GM12864 (cell line): Measurements from ENCODE around the gene SEC61A1.

Experiments
- DNase-seq: peaks from one replicate; pipeline ENCODE4 v3.0.0-alpha.2; 2011; ENCODE audit warnings: low read depth
- H3K4me3 ChIP-seq: 2 replicates; pipeline ENCODE4 v1.5.1; 2011; ENCODE audit warnings: mild to moderate bottlenecking, low read depth, low read length, control low read depth
- TF ChIP-seq, protein P1 (sequence below): IDR thresholded peaks from 2 replicates; pipeline ENCODE4 v1.5.1; 2011; ENCODE audit warnings: low read depth, mild to moderate bottlenecking, moderate library complexity, low read length, control low read depth, inconsistent platforms; ENCODE audit errors: missing control alignments

SEC61A1 gene

DNA sequence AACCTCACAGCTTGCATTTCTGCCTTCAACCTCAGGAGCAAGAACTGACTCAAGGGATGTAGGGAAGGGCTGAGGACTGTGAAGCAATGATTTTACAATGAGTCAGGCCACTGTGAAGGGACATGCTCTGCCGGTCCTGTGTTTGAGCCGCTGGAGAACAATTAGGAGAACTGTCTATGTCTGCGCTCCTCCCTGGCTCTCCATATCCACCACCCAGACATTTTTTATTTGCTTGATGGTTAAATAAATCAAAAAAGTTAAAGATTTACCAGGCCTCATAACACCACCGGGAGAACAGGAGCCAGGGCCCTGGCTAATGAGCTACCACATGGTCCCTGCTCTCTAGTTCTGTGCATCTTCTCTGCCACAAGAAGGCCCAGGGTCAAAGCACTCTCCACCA is 29.6 kb downstream of the SEC61A1 start:
- no peak for DNase-seq
- no peak overlapping the region for H3K4me3 ChIP-seq
- TF ChIP-seq, protein P1, sequence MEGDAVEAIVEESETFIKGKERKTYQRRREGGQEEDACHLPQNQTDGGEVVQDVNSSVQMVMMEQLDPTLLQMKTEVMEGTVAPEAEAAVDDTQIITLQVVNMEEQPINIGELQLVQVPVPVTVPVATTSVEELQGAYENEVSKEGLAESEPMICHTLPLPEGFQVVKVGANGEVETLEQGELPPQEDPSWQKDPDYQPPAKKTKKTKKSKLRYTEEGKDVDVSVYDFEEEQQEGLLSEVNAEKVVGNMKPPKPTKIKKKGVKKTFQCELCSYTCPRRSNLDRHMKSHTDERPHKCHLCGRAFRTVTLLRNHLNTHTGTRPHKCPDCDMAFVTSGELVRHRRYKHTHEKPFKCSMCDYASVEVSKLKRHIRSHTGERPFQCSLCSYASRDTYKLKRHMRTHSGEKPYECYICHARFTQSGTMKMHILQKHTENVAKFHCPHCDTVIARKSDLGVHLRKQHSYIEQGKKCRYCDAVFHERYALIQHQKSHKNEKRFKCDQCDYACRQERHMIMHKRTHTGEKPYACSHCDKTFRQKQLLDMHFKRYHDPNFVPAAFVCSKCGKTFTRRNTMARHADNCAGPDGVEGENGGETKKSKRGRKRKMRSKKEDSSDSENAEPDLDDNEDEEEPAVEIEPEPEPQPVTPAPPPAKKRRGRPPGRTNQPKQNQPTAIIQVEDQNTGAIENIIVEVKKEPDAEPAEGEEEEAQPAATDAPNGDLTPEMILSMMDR, result no peak

DNA sequence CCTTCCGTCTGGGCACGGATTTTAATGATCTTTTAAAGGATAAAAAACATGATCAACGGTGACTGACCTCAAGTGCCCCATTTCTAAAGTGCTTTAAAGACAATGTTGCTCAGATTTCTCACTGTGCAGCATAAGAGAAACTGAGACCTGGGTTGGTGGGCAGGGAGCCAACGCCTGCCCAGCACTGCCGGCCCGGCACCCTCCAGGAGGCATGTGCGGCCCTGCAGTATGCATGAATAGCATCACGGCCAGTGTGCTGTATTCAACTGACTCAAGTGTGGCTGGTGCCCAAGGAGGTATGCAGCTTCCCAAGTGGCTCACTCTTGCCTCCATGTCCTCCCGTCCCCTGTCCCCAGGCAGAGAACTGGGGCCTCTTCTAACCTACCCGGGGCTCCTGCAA is 30.3 kb downstream of the SEC61A1 start:
- TF ChIP-seq, protein P1, result no peak
- no peak overlapping the region for H3K4me3 ChIP-seq
- no peak for DNase-seq

DNA sequence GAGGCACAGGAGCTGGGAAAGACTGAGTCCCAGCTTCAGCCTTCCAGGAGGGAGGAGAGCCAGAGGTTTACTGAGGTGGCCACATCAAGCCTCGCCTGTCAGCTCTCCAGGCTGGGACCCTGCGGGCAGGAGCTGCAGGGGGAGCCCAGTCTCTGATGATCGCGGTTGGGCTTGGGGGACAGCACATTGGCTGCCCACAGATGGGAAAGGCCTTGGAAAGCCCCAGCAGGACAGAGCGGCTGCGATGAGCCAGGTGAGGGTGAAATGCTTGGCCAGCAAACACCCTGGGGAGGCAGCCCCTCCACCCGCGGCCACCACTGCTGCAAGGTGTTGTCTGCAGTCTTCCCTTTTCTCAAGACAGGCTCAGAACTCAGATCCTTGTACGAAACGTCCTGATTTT is 31.2 kb downstream of the SEC61A1 start:
- TF ChIP-seq, protein P1, result no peak
- no peak for DNase-seq
- no peak overlapping the region for H3K4me3 ChIP-seq

DNA sequence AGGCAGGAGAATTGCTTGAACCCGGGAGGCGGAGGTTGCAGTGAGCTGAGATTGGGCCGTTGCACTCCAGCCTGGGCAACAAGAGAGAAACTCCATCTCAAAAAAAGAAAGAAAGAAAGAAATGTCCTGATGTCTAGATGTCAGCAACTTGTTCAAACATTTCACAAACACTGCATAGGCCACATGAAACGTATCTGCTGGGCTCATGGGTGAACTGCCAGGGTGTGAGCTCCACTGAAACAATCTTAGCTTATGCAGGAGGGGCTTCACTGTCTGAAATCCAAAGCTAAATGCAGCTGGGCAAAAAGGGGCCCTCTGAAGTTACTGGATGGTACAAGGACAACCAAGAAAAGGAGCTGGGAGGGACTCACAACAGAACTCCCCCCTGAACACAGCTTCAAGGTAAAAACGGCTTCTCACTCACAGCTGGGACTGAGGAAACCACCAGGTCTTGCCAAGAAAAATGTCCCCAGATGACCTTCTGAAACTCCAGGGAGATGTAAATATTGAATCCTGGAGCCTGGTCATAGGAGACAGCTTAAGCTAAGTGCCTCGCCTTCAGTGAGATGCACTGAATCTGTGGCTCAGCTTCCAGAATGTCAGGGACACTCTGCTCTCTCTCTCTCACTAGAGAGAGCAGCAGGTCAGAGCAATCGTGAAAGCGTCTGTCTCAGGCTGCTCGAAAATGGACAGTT is 31.9 kb downstream of the SEC61A1 start:
- TF ChIP-seq, protein P1, result no peak
- H3K4me3 ChIP-seq, result no peak overlapping the region
- DNase-seq, result no peak

DNA sequence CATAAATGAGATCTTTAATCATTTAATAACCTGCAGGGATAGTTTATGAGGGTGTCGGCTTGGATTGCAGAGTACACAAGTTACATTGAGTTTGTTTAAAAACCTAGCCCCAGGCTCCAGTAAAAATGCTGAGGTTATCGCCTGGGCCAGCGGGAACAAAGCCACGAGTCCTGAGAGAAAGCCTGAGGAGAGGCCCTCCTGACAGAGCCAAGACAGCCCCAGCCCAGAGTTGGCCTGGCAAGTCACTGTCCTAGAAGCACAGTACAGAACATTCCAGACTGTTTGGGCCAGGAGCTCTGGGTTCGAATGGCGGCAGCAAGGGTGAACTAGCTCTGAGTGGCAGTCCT is 32.4 kb downstream of the SEC61A1 start:
- no peak for DNase-seq
- TF ChIP-seq, protein P1, result no peak
- H3K4me3 ChIP-seq, result no peak overlapping the region

DNA sequence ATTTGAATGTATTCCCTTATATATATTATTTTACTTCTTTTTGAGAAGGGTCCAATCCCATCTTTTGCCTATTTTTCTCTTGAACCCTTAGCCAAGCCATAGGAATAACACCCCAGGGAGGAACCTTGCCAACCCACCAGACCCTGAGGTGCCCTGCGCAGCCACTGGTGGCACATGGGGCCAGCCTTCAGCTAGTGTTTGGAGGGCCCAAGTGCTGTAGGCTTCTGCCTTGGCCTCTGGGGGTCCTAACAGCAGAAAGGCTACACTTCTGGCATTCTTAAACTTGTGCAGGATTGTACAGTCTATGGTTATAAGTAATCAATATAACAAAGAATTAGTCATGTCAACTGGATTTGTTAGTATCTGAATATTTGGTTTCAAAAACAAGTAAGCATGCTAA is 36.9 kb downstream of the SEC61A1 start:
- no peak for DNase-seq
- H3K4me3 ChIP-seq, result no peak overlapping the region
- TF ChIP-seq, protein P1, result no peak

DNA sequence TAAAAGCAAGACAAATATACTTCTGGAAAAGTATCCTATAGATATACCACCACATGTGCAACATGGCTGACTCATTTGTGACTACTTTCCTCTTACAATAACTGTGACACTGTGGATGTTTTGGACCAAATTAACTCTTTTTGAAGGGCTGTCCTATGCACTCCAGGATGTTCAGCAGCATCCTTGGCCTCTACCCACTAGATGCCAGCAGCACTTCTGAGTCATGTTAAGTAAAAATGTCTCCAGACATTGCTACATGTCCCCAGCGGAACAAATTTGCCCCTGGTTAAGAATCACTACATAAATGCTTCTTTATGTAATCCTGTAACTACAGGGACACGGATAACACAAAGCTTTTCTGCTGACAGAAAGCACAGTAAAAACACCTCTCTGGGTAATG is 39.3 kb downstream of the SEC61A1 start:
- no peak for DNase-seq
- no peak overlapping the region for H3K4me3 ChIP-seq
- TF ChIP-seq, protein P1, result no peak
